IMR-90 (cell line): ENCODE measurements around the gene UTP14A. TPM values are rescaled to one million over a fixed set of nuclear protein-coding genes. Genes with fewer than 3 reads are reported as not detected.

Experiments
- ATAC-seq: fragments of 200-7000 bp; cut with Tn5 transposase; 2 replicates; pipeline ENCODE4 v1.9.1; 2020; ENCODE audit warnings: low read depth, mild to moderate bottlenecking, moderate library complexity
- BruUV-seq: library from RNA; stranded (reverse); fragments of 400-500 nt; replicated peaks from 2 replicates; lab custom pipeline; 2021; lab: Mats Ljungman, UMichigan
- CTCF ChIA-PET: fragments of 300-600 bp; formaldehyde crosslinking; extraction: SDS; loops from one replicate; lab custom pipeline; 2021; ENCODE audit warnings: antibody characterized with exemption; lab: Yijun Ruan, JAX
- POLR2A ChIA-PET: fragments of 300-600 bp; sonication (Branson Sonifier 250); formaldehyde crosslinking; loops from one replicate; lab custom pipeline; 2022; ENCODE audit warnings: antibody characterized with exemption; ENCODE audit not compliant: unreplicated experiment; lab: Charles Lee
- DNase-seq: peaks from one replicate; pipeline ENCODE4 v3.0.0; 2013
- H2AFZ ChIP-seq: replicated peaks from 2 replicates; pipeline ENCODE3; 2013; ENCODE audit warnings: low read length, mild to moderate bottlenecking; ENCODE audit not compliant: poor library complexity
- H2AK5ac ChIP-seq: 2 replicates; pipeline ENCODE4 v1.6.1; 2013; ENCODE audit warnings: low read depth, low read length, inconsistent platforms
- H2AK9ac ChIP-seq: replicated peaks from 2 replicates; pipeline ENCODE3; 2013; ENCODE audit warnings: mild to moderate bottlenecking, low read depth, low read length, moderate library complexity; ENCODE audit not compliant: poor library complexity
- H2BK120ac ChIP-seq: 2 replicates; pipeline ENCODE4 v1.6.1; 2013; ENCODE audit warnings: low read depth, low read length, inconsistent platforms
- H2BK15ac ChIP-seq: 3 replicates; pipeline ENCODE4 v1.6.1; 2013; ENCODE audit warnings: low read depth, low read length, inconsistent platforms
- H2BK20ac ChIP-seq: 2 replicates; pipeline ENCODE4 v1.6.1; 2013; ENCODE audit warnings: low read depth, mild to moderate bottlenecking, inconsistent platforms, low read length, moderate library complexity
- H2BK5ac ChIP-seq: 2 replicates; pipeline ENCODE4 v1.6.1; 2013; ENCODE audit warnings: mild to moderate bottlenecking, low read depth, low read length, inconsistent platforms; ENCODE audit not compliant: poor library complexity, severe bottlenecking
- H3K14ac ChIP-seq: replicated peaks from 2 replicates; pipeline ENCODE4 v1.6.1; 2013; ENCODE audit warnings: low read depth, low read length, inconsistent platforms
- H3K18ac ChIP-seq: 2 replicates; pipeline ENCODE4 v1.6.1; 2013; ENCODE audit warnings: low read depth, low read length, control low read depth
- H3K23ac ChIP-seq: 2 replicates; pipeline ENCODE4 v1.6.1; 2013; ENCODE audit warnings: low read depth, low read length, inconsistent platforms
- H3K27ac ChIP-seq: 2 replicates; pipeline ENCODE4 v1.5.1; 2013; ENCODE audit warnings: mild to moderate bottlenecking, control low read depth, low read length; ENCODE audit not compliant: insufficient read depth
- H3K27me3 ChIP-seq: 2 replicates; pipeline ENCODE4 v1.6.1; 2013; ENCODE audit warnings: low read length; ENCODE audit not compliant: control insufficient read depth, insufficient read depth
- H3K36me3 ChIP-seq: 2 replicates; pipeline ENCODE4 v1.6.1; 2013; ENCODE audit warnings: low read length, mixed read lengths; ENCODE audit not compliant: control insufficient read depth, insufficient read depth
- H3K4ac ChIP-seq: 2 replicates; pipeline ENCODE4 v1.6.1; 2013; ENCODE audit warnings: low read depth, low read length, inconsistent platforms
- H3K4me1 ChIP-seq: 2 replicates; pipeline ENCODE4 v1.6.1; 2013; ENCODE audit warnings: low read length, mixed read lengths; ENCODE audit not compliant: control insufficient read depth, insufficient read depth
- H3K4me2 ChIP-seq: 2 replicates; pipeline ENCODE4 v1.6.1; 2013; ENCODE audit warnings: low read depth, mild to moderate bottlenecking, control low read depth, low read length, moderate library complexity
- H3K4me3 ChIP-seq: 2 replicates; pipeline ENCODE4 v1.5.1; 2013; ENCODE audit warnings: low read depth, mild to moderate bottlenecking, control low read depth, low read length, moderate library complexity; ENCODE audit not compliant: insufficient read depth
- H3K56ac ChIP-seq: 2 replicates; pipeline ENCODE4 v1.6.1; 2013; ENCODE audit warnings: low read length, inconsistent platforms; ENCODE audit not compliant: insufficient read depth; ENCODE audit errors: extremely low read depth
- H3K79me1 ChIP-seq, 2 experiments: 2 replicates each; pipeline ENCODE4 v1.6.1; 2013; ENCODE audit warnings: low read length in 2 of 2, inconsistent platforms in 1 of 2, low read depth in 1 of 2
- H3K9ac ChIP-seq: 2 replicates; pipeline ENCODE4 v1.6.1; 2013; ENCODE audit warnings: low read depth, low read length, control low read depth
- H3K9me1 ChIP-seq: 2 replicates; pipeline ENCODE4 v1.6.1; 2013; ENCODE audit warnings: low read length, inconsistent platforms; ENCODE audit not compliant: insufficient read depth
- H3K9me3 ChIP-seq: 2 replicates; pipeline ENCODE4 v1.6.1; 2013; ENCODE audit warnings: low read length; ENCODE audit not compliant: control insufficient read depth, insufficient read depth
- H4K20me1 ChIP-seq: 2 replicates; pipeline ENCODE4 v1.6.1; 2013; ENCODE audit warnings: low read length, inconsistent platforms; ENCODE audit not compliant: insufficient read depth
- H4K5ac ChIP-seq: 2 replicates; pipeline ENCODE4 v1.6.1; 2013; ENCODE audit warnings: mild to moderate bottlenecking, low read depth, low read length, control low read depth
- H4K8ac ChIP-seq, 2 experiments: 2 replicates each; pipeline ENCODE4 v1.6.1; 2013; ENCODE audit warnings: low read depth in 2 of 2, low read length in 2 of 2, control low read depth in 1 of 2, inconsistent platforms in 1 of 2
- H4K91ac ChIP-seq: 2 replicates; pipeline ENCODE4 v1.6.1; 2013; ENCODE audit warnings: low read depth, low read length, inconsistent platforms; ENCODE audit not compliant: insufficient read depth
- MAZ ChIP-seq: IDR thresholded peaks from 2 replicates; pipeline ENCODE4 v1.6.1; 2012; ENCODE audit warnings: low read depth, mild to moderate bottlenecking, low read length, improper control_type of control experiment, moderate library complexity, borderline replicate concordance
- MXI1 ChIP-seq: IDR thresholded peaks from 2 replicates; pipeline ENCODE4 v1.6.1; 2012; ENCODE audit warnings: low read depth, mild to moderate bottlenecking, low read length, moderate library complexity, borderline replicate concordance
- RFX5 ChIP-seq: IDR thresholded peaks from 2 replicates; pipeline ENCODE4 v1.8.0; 2012; ENCODE audit warnings: low read depth, mild to moderate bottlenecking, low read length, moderate library complexity
- WGBS, 2 experiments: methylation state at CpG; one replicate each; pipeline versions ENCODE4 v1.1.5 to v1.1.7; 2013; ENCODE audit warnings: missing lambda C conversion rate in 2 of 2; ENCODE audit not compliant: insufficient read length in 1 of 2; ENCODE audit errors: extremely low coverage in 2 of 2; 5-methylcytosine and 5-hydroxymethylcytosine counted together
- dilution Hi-C: fragments of 300-500 bp; cut with HindIII; formaldehyde crosslinking; loops from one replicate; pipeline ENCODE4 v1.14.3; 2018; ENCODE audit warnings: low sequenced_read_pairs; ENCODE audit not compliant: unreplicated experiment
- in situ Hi-C: fragments of 300-500 bp; cut with MboI; formaldehyde crosslinking; loops from 3 replicates; pipeline ENCODE4 v1.14.3; 2019; ENCODE audit warnings: low sequenced_read_pairs, inconsistent platforms, mixed read lengths
- intact Hi-C: fragments of 100-400 bp; cut with micrococcal nuclease; formaldehyde crosslinking; loops from 2 replicates; pipeline ENCODE4 v1.10.0; 2022
- polyA plus RNA-seq, 3 experiments: library from polyadenylated mRNA; depleted of rRNA; stranded (reverse); fragments of >200 nt; gene quantifications; 2 replicates each; pipeline ENCODE4 v1.2.3, GENCODE V29; 2012; ENCODE audit warnings: low replicate concordance in 1 of 3
- total RNA-seq: library from RNA; depleted of rRNA; stranded (reverse); fragments of >200 nt; gene quantifications from 2 replicates; pipeline ENCODE4 v1.2.3, GENCODE V29; 2012; rRNA removed

UTP14A gene
- total and polyA plus RNA-seq, 2 of the 4 experiments (the other 2 are of a cell fraction), result 13.8 to 15.2 TPM

GRCh38 chrX:129976441-129976840, 70.5 kb downstream of the UTP14A start:
- intact Hi-C loops, result no loop called here
- H3K14ac ChIP-seq, result no peak overlapping the region
- CTCF ChIA-PET, result no interaction called here
- BruUV-seq, result no TSS peak
- TF ChIP-seq MXI1 (no peak), RFX5 (no peak), MAZ (no peak)
- H3K9me3 ChIP-seq, result no peaks in the 10 kb centered on the region
- H3K36me3 ChIP-seq, result no peaks in the 10 kb centered on the region
- H3K27ac ChIP-seq, result no peak overlapping the region
- no peak overlapping the region for H3K4ac ChIP-seq
- no peak overlapping the region for H3K56ac ChIP-seq
- WGBS, 2 experiments, result no CpG with 5 or more reads among the region's 5 CpGs
- H2AK9ac ChIP-seq, result no peak overlapping the region
- dilution Hi-C loops, result no loop called here
- H3K9ac ChIP-seq, result no peak overlapping the region
- no peak overlapping the region for H4K91ac ChIP-seq
- POLR2A ChIA-PET, result no interaction called here
- H2BK15ac ChIP-seq, result no peak overlapping the region
- no peaks in the 10 kb centered on the region for H3K79me1 ChIP-seq
- no peak overlapping the region for H4K5ac ChIP-seq
- no peak overlapping the region for H3K4me2 ChIP-seq
- H2BK120ac ChIP-seq, result no peak overlapping the region
- H2AFZ ChIP-seq, result no peak overlapping the region
- no peak overlapping the region for H3K4me3 ChIP-seq
- H3K9me1 ChIP-seq, result no peaks in the 10 kb centered on the region
- H2BK20ac ChIP-seq, result no peak overlapping the region
- no peak for ATAC-seq
- no peaks in the 10 kb centered on the region for H4K20me1 ChIP-seq
- no peak overlapping the region for H4K8ac ChIP-seq
- no peaks in the 10 kb centered on the region for H3K4me1 ChIP-seq
- H3K18ac ChIP-seq, result no peak overlapping the region
- no peak overlapping the region for H3K23ac ChIP-seq
- peaks cover 30% of the 10 kb centered on the region for H3K27me3 ChIP-seq
- in situ Hi-C loops, result no loop called here
- H2AK5ac ChIP-seq, result no peak overlapping the region
- no peak for DNase-seq
- no peak overlapping the region for H2BK5ac ChIP-seq

Other genes starting within 250 kb of the UTP14A start
- gene XPNPEP2, start 167.2 kb upstream of the UTP14A start, total RNA-seq, result under 0.01 TPM in 1 of 2 replicates, not detected in the other
- 0.07 TPM in 1 of 2 replicates, not detected in the other for gene XPNPEP2, start 167.2 kb upstream of the UTP14A start, polyA plus RNA-seq (2012; rRNA removed)
- gene SASH3, start 126.2 kb upstream of the UTP14A start, total RNA-seq, result not detected in 2 replicates
- not detected in 2 replicates for gene SASH3, start 126.2 kb upstream of the UTP14A start, polyA plus RNA-seq (2012; rRNA removed)
- 14.2 and 17.7 TPM in 2 replicates for gene ZDHHC9, start 62.3 kb upstream of the UTP14A start, total RNA-seq
- gene ZDHHC9, start 62.3 kb upstream of the UTP14A start, polyA plus RNA-seq (2012; rRNA removed), result 25.9 and 28.4 TPM in 2 replicates
- 0.28 and 0.54 TPM in 2 replicates for gene BCORL1, start 76.5 kb downstream of the UTP14A start, total RNA-seq
- 1.6 and 2.1 TPM in 2 replicates for gene BCORL1, start 76.5 kb downstream of the UTP14A start, polyA plus RNA-seq (2012; rRNA removed)
- gene ELF4, start 204.3 kb downstream of the UTP14A start, total RNA-seq, result 10.8 and 10.9 TPM in 2 replicates
- gene ELF4, start 204.3 kb downstream of the UTP14A start, polyA plus RNA-seq (2012; rRNA removed), result 18.4 and 19.0 TPM in 2 replicates